Stimulated activated CD4-positive, alpha-beta T cell treated with anti-CD3 and anti-CD28 coated beads, TNF-alpha, amount 100 ng/mL, for 4 hours (primary cell): Measurements from ENCODE around the gene AIP.
"Not testable (repeated sequence)": the region's sequence is repeated elsewhere in the genome, so short reads cannot be mapped to it uniquely, and the experiment has no call there.

ENCODE experiments used
- DNase-seq, 3 experiments: peaks; one replicate each; pipeline ENCODE4 v3.0.0-alpha.2; 2020; ENCODE audit warnings: low read depth in 3 of 3

AIP gene

DNA sequence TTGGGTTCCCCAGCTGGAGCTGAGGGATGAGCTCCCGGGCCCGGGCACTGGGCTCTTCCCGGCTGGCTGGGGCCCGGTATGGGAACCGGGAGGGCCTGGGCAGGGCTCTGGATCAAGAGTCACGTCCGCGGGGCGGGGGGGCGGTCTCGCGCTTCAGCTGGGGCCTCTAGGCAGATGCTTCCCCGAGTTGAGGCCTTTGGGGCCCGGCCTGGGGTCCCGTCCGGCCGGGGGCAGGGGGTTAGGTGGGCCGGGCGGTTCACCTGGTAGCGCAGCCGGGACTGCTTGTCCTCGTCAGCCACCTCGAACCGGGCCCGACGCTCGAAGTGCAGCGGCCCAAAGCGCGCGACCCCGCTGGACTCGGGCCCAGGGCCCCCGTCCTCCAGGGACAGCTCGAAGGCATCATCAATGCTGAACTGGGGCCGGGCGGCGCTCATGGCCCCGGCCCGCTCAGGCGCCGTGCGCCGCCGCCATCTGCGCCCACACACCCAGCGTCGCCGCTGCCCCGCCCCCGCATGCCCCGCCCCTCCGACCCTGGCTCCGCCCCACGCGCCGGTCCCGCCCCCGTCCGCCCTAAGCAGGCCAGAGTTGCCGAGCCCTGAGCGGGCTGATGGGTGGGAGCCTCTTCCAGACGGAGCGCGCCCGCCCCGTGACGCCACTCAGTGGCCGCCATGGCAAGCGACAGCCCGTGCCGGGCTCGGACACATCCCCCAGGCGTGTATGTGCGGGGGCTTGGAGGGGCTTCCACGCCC lies 13.9 kb upstream of the AIP start, which contains the start of gene TMEM134:
Gene TMEM134 (minus strand): TSS at position 493 of the 749 bp plus-strand sequence. CDS start 59 bp downstream, at position 434.
- DNase-seq = peak; percentile 84 to 91 (median 90)

DNA sequence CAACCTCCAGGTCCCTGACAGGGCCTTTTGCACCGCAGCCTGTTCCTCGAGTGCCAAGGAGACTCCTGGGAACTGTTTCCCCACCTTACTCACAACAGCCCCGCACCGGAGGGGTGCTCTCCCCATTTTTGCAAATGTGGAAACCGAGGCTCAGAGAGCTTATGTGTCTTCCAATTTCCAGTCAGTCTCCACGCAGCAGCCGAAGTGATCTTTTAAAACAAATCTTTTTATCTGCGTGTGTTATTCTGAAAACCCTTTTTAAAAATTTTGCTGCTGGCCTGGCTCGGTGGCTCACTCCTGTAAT lies 13.4 kb upstream of the AIP start:
- DNase-seq = no peak

DNA sequence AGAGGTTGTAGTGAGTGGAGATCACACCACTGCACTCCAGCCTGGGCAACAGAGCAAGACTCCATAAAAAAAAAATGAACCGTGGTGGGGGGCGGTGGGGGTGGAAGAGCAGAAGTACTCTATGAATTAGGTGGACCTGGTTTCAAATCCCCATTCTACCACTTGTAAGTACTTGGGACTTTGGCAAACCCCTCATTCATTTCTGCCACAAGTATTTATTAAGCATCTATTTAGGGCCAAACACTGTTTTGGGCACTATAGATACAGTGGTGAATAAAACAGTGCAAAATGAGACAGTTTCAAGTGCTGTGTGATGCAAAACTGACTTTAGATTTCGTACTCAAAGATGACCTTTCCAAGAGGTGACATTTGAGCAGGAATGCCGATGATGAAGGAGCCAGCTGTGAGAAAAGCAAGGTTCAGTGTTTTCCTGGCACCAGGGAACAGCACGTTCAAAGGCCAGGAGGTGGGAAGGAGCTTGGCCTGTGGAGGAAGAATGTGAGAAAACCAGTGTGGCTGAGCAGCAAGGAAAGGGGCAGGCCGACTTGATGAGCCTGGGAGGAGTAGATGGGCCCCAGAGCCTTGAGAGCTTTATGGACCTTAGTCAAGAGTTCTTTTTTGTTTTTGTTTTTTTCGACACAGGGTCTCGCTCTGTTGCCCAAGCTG lies 12.4 kb upstream of the AIP start:
- DNase-seq = no peak

DNA sequence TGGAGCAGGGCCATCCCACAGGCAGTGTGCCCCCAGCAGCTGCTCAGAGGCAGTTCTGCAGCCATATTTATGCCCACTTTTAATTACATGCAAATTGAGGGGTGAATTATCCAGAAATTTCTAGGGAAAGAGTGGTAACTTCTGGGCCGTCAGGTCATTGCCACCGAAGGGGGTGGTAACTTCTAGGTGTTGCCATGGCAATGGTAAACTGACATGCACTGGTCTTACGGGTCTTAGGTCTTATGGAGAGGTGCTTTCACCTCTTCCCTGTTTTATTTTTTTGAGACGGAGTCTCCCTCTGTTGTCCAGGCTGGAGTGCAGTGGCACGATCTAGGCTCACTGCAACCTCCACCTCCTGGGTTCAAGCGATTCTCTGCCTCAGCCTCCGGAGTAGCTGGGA lies 9.9 kb upstream of the AIP start:
- no peak for DNase-seq

DNA sequence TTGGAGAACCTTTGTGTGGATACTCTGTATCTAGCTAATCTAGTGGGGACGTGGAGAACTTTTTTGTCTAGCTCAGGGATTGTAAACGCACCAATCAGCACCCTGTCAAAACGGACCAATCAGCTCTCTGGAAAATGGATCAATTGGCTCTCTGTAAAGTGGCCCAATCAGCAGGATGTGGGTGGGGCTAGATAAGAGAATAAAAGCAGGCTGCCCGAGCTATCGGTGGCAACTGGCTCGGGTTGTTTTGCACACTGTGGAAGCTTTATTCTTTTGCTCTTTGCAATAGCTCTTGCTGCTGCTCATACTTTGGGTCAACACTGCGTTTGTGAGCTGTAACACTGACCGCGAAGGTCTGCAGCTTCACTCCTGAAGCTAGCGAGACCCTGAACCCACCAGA lies 6.1 kb upstream of the AIP start:
- DNase-seq = not testable (repeated sequence)

DNA sequence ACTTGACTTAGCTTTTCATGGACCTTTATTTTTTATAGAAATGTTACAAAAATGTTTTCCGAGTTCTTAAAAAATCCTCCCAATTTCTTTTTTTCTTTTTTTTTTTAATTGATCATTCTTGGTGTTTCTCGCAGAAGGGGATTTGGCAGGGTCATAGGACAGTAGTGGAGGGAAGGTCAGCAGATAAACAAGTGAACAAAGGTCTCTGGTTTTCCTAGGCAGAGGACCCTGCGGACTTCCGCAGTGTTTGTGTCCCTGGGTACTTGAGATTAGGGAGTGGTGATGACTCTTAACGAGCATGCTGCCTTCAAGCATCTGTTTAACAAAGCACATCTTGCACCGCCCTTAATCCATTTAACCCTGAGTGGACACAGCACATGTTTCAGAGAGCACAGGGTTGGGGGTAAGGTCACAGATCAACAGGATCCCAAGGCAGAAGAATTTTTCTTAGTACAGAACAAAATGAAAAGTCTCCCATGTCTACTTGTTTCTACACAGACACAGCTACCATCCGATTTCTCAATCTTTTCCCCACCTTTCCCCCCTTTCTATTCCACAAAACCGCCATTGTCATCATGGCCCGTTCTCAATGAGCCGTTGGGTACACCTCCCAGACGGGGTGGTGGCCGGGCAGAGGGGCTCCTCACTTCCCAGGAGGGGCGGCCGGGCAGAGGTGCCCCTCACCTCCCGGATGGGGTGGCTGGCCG lies 5.3 kb upstream of the AIP start:
- DNase-seq = not testable (repeated sequence)

DNA sequence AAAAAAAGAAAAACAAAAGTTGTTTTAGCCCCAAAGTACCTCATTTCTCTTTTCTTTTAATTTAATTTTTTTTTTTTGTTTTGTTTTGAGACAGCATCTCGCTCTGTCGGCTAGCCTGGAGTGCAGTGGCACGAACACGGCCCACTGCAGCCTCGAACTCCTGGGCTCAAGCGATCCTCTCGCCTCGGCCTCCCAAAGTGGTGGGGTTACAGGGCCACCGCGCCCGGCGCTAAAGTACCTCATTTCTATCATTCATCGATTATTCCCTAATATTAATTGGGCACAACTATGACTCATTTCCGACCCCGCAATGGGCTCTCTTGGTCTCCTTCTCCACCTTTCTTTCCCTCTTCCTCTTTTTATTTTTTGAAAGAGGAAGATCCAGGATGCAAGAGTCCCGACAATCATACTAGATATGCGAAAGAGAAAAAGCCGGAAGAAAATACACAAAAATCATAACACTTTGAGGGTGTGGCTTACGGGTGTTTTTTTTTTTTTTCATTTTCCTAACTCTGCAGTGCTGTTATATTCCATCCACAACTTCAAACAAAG lies 475 bp upstream of the AIP start:
- no peak for DNase-seq

DNA sequence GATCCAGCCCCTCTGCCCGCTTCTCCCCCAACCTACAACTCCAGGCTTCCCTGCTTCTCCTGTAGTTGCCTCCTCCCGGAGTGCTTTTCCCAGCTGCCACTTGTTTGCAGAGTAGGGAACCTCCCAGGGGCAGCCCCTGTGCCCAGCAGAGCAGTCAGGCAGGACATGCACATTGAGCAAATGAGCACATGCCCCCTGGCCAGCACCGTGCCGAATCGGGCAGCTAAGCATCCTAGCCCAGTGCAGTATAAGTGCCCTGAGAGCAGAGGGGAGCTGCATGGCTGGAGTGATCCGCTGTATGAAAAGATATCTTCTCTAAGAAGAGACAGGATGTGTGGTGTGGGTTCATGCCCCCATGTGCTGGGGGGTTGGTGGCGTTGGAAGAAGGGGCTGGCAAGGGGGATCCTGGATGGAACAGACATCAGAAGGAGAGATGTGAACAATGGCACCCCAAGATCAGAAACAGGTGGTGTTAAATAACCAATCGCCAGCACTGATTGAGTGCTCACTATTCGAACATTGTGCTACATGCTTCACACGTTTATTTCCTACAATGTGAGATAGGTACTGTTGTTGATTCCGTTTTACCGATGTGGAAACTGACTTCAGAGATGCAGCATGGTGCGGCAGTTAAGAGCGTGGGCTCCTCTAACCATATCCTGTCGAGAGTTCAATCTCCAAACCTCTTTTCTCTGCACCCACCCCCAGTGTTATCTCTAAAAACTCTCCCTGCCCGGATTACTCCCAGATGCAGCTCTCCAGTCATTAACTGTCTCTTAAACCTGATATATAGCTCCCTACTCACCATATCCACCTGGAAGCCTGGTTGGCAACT lies 1.2 kb downstream of the AIP start:
- DNase-seq = no peak

DNA sequence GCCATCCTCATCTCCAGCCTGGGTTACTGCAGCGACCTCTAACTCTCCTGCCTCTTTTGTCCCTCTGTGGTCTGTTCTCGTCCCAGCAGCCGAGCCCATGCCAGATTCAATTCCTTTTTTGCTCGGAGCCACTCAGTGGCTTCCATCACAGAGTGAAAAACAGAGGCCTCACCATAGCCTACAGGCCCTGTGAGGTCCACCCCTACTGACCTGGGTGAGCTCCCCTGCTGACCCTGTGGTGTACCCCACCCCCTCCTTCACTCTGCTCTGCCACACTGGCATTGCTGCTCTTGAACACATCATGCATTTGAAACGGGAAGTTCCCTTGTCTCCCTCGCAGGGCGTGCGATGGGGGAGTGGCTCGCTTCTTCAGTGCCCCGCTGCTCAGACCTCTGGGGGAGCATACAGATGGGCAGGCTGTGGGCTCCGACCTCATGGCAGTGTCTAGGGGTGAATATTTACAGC lies 2.1 kb downstream of the AIP start:
- no peak for DNase-seq

DNA sequence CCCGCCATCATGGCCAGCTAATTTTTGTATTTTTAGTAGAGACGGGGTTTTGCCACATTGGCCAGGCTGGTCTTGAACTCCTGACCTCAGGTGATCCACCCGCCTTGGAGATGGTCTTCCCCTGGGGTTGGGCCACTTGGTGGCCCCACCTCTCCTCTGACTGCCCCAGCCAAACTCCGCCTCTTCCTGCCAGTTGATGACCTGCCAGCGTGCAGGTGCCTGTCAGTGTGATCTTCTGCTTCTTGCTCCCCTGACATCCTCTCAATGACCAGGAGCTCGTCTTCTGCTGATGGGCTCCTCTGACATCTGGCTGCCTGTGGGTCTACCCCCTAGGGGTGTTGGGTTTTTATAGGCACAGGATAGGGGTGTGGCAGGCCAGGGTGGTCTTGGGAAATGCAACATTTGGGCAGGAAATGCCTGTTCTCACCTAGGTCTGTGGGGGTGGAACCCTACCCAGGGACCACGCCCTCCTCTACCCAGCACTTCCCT lies 3.1 kb downstream of the AIP start:
- not testable (repeated sequence) for DNase-seq

DNA sequence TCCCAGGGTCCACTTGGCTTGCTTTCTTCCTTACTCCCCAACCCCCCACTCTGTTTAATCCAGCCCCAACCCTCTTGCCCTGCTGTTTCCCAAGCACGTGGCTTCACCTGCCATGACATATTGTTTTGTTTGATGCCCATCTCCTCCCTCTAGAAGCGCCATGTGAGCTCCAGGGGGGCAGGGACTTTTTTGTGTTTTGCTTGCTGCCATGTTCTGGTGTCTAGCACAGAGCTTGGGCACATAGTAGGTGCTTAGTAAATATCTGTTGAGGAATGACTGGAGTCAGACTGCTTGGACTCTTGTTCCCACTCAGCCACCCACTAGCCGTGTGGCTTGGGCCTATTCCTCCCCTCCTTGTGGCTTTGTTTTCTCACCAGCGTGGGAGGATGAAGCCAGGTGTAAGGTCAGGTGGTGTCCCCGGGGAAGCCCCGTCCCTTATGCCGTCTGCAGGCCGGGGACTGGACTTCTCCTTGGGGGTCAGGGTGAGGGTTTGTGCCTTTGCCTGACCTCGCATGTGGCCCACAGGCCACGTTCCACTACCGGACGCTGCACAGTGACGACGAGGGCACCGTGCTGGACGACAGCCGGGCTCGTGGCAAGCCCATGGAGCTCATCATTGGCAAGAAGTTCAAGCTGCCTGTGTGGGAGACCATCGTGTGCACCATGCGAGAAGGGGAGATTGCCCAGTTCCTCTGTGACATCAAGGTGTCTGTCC lies 3.8 kb downstream of the AIP start:
- DNase-seq = no peak

DNA sequence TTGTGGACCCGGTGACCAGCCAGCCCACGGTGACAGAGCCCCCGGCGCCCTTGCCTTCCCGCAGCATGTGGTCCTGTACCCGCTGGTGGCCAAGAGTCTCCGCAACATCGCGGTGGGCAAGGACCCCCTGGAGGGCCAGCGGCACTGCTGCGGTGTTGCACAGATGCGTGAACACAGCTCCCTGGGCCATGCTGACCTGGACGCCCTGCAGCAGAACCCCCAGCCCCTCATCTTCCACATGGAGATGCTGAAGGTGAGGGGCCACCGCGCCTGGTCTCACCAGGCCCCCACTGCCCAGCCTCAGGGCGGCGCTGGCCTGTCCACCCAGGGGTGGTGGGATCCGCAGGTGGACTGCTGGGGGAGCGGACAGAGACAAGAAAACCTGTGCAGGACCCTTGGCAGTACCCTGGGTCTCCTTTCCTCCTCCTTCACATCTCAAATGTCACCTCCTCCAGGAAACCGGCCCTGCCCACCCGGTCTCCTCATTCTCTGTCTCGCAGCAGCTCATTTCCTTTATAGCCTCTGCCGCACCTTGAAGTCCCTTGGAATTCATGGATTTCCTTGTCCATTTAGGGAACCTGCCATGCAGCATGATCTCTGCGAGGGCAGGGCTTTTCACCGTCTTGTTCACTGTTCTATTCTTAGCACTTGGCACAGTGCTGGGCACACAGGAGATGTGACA lies 6.5 kb downstream of the AIP start:
- DNase-seq = no peak

DNA sequence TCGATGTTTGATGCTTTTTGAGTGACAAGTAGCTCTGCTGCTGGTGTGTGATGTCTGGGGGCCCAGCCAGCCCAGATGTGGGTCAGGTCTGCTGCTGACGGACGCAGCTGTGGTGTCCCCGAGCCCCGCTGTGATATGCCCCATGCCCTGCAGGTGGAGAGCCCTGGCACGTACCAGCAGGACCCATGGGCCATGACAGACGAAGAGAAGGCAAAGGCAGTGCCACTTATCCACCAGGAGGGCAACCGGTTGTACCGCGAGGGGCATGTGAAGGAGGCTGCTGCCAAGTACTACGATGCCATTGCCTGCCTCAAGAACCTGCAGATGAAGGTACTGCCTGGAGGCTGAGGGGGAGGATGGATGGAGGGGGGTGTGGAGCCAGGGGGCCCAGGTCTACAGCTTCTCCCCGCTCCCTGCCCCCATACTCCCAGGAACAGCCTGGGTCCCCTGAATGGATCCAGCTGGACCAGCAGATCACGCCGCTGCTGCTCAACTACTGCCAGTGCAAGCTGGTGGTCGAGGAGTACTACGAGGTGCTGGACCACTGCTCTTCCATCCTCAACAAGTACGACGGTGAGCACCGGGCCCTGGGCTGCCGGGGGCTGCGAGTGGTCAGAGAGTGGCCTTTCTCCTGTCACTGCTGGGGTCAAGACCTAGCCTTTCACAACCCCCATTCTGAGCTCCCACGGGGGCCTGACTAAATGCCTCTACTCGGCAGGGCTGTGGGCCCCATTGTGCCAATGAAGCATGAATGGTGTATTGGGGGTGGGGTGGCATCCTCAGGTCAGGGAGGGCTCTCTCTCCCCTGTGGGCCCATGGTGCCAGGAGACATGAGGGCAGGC lies 7.3 kb downstream of the AIP start:
- DNase-seq = no peak

DNA sequence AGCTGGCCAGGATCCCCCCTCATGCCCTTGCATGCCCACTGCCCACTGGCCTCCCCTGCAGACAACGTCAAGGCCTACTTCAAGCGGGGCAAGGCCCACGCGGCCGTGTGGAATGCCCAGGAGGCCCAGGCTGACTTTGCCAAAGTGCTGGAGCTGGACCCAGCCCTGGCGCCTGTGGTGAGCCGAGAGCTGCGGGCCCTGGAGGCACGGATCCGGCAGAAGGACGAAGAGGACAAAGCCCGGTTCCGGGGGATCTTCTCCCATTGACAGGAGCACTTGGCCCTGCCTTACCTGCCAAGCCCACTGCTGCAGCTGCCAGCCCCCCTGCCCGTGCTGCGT lies 7.9 kb downstream of the AIP start:
- no peak for DNase-seq

DNA sequence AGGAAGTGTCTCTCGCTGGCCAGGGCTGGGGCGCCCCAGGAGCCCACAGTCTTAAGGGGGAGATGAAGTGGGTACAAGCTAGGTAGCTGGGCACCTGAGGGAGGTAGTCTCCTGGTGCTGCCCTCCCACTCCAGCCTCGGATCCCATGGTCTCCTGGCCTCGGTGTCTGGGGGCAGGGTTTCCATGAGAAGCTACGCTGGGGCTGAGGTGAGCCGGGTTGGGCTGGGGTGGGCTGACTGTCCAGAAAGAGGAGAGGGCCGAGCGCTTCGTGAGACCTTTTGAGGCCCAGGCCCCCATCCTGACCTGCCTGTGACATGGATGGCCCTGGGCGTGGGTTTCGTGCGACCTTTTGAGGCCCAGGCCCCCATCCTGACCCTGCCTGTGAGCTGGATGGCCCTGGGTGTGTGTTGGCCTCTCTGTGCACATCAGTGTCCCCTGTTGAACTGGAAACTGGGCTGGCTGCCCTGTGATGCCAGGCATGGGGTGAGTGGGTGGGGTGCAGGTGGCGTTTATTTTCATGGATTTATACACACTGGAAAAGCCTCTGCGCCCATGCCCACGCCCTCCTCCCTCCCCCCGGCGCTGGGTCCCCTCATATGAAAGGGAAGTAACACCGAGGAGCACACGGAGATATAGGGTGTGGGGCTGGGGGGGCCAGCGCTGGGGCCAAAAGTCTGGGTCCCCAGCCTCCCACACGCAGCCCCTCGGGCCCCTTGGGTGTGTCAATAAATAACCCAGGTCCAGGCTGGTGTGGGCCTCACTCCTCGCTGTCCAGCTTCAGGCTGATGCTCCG lies 8.6 kb downstream of the AIP start:
- no peak for DNase-seq

DNA sequence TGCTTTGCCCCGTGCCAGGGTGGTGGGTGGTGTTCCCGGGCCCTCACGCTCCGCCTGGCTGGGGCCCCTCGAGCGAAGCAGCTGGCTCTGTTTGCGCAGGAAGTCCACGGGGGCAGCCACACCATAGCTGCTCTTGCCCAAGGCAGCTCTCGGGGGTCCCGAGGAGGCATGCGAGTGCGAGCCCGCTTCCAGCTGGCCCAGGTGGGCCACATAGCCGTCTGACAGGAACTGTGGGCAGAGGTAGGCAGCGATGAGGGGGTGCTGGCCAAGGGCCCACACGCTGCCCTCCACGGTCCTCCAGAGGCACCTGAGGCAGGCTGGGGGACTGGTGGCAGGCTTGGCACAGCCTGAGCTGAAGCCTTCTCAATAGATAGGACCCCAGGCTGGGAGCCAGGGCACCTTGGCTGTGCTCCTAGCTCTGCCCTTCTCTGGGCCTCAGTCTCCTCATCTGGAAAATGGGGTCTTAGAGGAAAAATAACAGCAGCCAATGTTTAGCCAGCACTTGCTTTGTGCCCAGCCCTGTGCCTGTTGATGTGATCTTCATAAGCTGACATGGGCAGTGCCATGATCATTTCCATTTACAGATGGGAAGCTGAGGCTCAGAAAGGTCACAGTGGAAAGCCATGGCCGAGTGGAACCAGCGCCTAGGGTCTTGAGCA lies 9.4 kb downstream of the AIP start:
- no peak for DNase-seq

DNA sequence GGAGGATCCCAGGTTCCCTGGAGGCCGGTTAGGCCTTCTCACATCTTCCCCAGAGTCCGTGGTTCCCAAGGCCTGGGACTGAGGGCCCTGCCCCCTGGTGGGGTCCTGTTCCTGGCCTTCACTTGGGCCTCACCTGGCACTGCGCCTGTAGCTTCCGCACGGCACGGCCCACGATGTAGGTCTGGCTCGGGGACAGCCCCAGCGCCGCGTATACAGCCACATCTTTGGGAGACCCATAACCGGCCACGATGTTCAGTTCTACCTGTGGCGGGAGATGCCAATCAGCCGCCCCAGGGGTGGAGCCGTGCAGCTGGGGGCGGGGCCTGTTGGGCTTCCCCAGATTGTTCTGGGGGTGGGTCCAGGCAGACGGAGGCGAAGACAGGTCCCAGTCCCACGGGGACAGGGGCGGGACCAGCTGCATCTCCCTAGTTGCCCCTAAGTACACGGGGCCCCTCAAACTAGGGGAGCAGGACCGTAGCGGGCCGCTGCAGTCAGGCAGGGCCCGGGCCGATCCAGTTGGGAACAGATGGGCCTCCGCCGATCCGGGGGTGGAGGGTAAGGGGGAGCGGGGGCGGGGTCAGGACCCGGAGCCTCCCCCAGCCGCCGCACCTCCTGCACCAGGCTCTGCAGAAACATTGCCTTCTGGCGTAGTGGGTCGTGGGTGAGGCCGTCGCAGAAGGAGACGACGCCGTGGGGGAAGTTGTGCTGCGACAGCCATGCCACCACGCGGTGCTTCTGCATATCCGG lies 10.1 kb downstream of the AIP start:
- DNase-seq = no peak
